ENCODE data around the gene LYZ. TPM values are rescaled to one million over a fixed set of nuclear protein-coding genes. Genes with fewer than 3 reads are reported as not detected.

The LYZ gene
- total and polyA plus RNA-seq, 2 experiments from 2014 or later: not detected

DNA sequence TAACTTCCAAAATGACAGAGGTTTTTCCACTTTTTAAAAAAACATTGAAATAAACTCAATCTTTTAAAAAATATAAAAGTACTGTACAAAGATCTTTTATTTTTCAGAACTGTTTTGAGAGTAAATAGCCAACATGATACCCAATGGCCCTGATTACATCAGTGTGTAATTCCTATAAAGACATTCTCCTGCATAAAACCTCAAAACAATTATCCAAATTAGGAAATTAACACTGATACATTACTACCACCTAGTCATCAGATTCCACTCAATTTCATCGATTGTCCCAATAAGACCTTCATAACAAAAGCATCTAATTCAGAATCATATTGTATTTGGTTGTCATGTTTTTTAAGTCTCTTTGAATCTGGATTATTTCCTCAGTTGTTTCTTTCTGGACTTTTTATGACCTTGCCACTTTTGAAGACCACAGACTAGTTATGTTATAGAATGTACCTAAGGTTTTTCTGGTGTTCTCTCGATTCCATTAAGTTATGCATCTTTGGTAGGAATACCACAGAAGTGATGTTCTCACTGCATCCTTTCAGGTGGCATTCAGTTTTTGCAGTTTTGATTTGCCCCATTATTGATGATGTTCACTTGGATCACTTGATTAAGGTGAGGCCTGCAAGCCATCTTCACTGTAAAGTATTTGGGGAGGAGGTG is 7.3 kb downstream of the LYZ start:
- H3K27me3 ChIP-seq (replicated peaks; ENCODE audit: insufficient read depth): 0 out of 2 replicates have a peak, but pooled peaks cover 6% of the 10 kb centered on the region
- H3K79me2 ChIP-seq (ENCODE audit: insufficient read depth): peaks cover 3% of the 10 kb centered on the region
- no peaks in the 10 kb centered on the region for H3K9me3 ChIP-seq (ENCODE audit: low read depth)
- no peak overlapping the region for H3K9ac ChIP-seq
- H3K4me3 ChIP-seq: no peak overlapping the region
- in situ Hi-C loops (cut with MboI): no loop called here
- no peaks in the 10 kb centered on the region for H4K20me1 ChIP-seq (ENCODE audit: insufficient read depth)
- no peaks in the 10 kb centered on the region for H3K9me2 ChIP-seq (ENCODE audit: insufficient read depth)
- H3K36me3 ChIP-seq (ENCODE audit: low read depth): no peaks in the 10 kb centered on the region
- H3K4me2 ChIP-seq (ENCODE audit: unreplicated experiment): no peak overlapping the region
- H3K27ac ChIP-seq: no peak overlapping the region
- no peaks in the 10 kb centered on the region for H3K4me1 ChIP-seq (ENCODE audit: insufficient read depth)
- H2AFZ ChIP-seq: no peak overlapping the region
- 81 to 92% methylated on average over 2 of the region's 2 CpGs for WGBS, 2 experiments (ENCODE audit: low coverage in 1 of 2, low lambda C conversion rate in 2 of 2, missing lambda C conversion rate in 2 of 2)
- TF ChIP-seq EZH2 (IDR thresholded peaks at IDR 0.05; ENCODE audit: insufficient read depth, poor library complexity, severe bottlenecking): no peak
- no peak for TF ChIP-seq EZH2phosphoT487 (IDR thresholded peaks at IDR 0.05; ENCODE audit: insufficient read depth, low read depth)
- H3F3A ChIP-seq (ENCODE audit: insufficient read depth): peaks cover 6% of the 10 kb centered on the region
- DNase-seq: no peak

DNA sequence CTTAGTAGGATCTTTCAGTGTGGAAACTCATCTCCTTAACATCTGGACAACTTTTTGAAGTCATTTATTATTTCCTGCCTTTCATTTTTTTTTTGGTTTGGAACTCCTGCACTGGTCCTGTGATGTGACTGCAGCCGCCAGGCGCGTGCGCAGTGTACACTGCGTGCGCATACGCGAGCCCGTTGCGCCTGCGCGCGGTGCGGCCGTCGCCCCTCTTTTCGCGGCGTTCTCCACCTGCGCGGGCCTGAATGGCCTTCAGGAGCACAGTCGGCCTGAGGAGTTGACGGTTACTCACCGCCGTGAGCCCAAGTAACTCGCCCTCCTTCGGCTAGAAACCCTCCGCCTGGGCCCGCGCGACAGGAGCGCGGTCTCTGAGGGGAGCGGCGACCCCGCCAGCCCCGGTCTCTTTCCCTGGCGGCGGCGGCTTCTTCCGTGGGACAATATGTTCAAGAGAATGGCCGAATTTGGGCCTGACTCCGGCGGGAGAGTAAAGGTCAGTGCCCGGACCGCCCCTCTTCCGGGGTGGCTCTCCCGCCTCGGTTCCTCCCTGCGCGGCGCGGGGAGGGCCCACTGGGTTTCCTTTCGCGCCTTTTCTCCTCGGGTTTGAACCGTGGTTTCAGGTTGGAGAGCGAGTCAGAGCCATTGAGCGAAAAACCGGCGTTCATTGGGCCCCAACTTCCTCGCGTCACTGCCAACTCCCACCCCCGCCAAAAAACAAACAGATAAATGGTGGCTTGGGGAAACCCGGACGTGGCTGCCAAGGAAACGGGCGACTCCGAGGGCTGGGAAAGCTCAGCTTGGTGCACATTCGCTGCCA is 11.6 kb downstream of the LYZ start, which contains the start of gene YEATS4:
YEATS4 (plus strand) TSS at position 213 of the 817 bp plus-strand sequence; CDS start at position 443, 230 bp downstream.
- Histone ChIP-seq H3K9me3 (ENCODE audit: low read depth) (no peaks in the 10 kb centered on the region), H3K27ac (peak within 1 kb of the TSS; percentile 68), H3K79me2 (ENCODE audit: insufficient read depth) (peaks cover 22% of the 10 kb centered on the region), H2AFZ (peak within 1 kb of the TSS; percentile 96), H3K9me2 (ENCODE audit: insufficient read depth) (no peaks in the 10 kb centered on the region), H3K4me3 (peak within 1 kb of the TSS; percentile 86), H3K9ac (peak within 1 kb of the TSS; percentile 82), H3K4me1 (ENCODE audit: insufficient read depth) (no peaks in the 10 kb centered on the region), H3F3A (ENCODE audit: insufficient read depth) (peaks cover 6% of the 10 kb centered on the region), H4K20me1 (ENCODE audit: insufficient read depth) (no peaks in the 10 kb centered on the region), H3K36me3 (ENCODE audit: low read depth) (peaks cover 3% of the 10 kb centered on the region; the same call in 1 of the 2 replicates), H3K27me3 (replicated peaks; ENCODE audit: insufficient read depth) (no peaks in the 10 kb centered on the region), H3K4me2 (ENCODE audit: unreplicated experiment) (peak within 1 kb of the TSS; percentile 80)
- in situ Hi-C loops (cut with MboI): no loop called here
- 0 to 1% methylated on average over 70 of the region's 70 CpGs for WGBS, 2 experiments (ENCODE audit: low coverage in 1 of 2, low lambda C conversion rate in 2 of 2, missing lambda C conversion rate in 2 of 2)
- TF ChIP-seq EZH2 (IDR thresholded peaks at IDR 0.05; ENCODE audit: insufficient read depth, poor library complexity, severe bottlenecking) (no peak), EZH2phosphoT487 (IDR thresholded peaks at IDR 0.05; ENCODE audit: insufficient read depth, low read depth) (no peak)
- DNase-seq: peak; percentile 95

DNA sequence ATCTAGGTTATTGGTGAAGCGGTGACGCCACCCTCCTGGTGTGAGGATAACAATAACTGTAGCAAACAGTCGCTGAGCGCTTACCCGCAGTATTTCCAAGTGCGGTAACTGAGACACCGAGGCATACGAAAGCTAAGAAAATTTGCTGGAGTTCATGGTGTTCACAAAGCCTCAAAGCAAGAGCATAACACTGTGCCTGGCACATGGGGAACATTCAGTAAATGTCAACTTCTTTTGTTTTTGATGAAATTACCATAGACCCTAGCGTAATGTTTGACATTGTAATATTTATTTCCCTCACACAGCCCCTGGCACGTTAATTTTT is 12.1 kb downstream of the LYZ start:
- Histone ChIP-seq H3K9me2 (ENCODE audit: insufficient read depth) (no peaks in the 10 kb centered on the region), H3K9me3 (ENCODE audit: low read depth) (no peaks in the 10 kb centered on the region), H3K27me3 (replicated peaks; ENCODE audit: insufficient read depth) (no peaks in the 10 kb centered on the region), H4K20me1 (ENCODE audit: insufficient read depth) (no peaks in the 10 kb centered on the region), H3K4me1 (ENCODE audit: insufficient read depth) (no peaks in the 10 kb centered on the region), H3K9ac (peak overlapping the region; percentile 82), H3K27ac (peak overlapping the region; percentile 68), H3K4me2 (ENCODE audit: unreplicated experiment) (peak overlapping the region; percentile 80), H3K4me3 (peak overlapping the region; percentile 86), H2AFZ (peak overlapping the region; percentile 96), H3K36me3 (ENCODE audit: low read depth) (peaks cover 3% of the 10 kb centered on the region; the same call in 1 of the 2 replicates), H3K79me2 (ENCODE audit: insufficient read depth) (peaks cover 22% of the 10 kb centered on the region), H3F3A (ENCODE audit: insufficient read depth) (peaks cover 6% of the 10 kb centered on the region)
- TF ChIP-seq EZH2phosphoT487 (IDR thresholded peaks at IDR 0.05; ENCODE audit: insufficient read depth, low read depth) (no peak), EZH2 (IDR thresholded peaks at IDR 0.05; ENCODE audit: insufficient read depth, poor library complexity, severe bottlenecking) (no peak)
- in situ Hi-C loops (cut with MboI): no loop called here
- WGBS, 2 experiments (ENCODE audit: low coverage in 1 of 2, low lambda C conversion rate in 2 of 2, missing lambda C conversion rate in 2 of 2): 6 to 7% methylated on average over 10 of the region's 10 CpGs
- no peak for DNase-seq

GRCh38 chr12:69366796-69367195 is 18.6 kb downstream of the LYZ start:
- H3K27me3 ChIP-seq (replicated peaks; ENCODE audit: insufficient read depth): no peaks in the 10 kb centered on the region
- no peak for DNase-seq
- no peaks in the 10 kb centered on the region for H3K9me2 ChIP-seq (ENCODE audit: insufficient read depth)
- WGBS, 2 experiments (ENCODE audit: low coverage in 1 of 2, low lambda C conversion rate in 2 of 2, missing lambda C conversion rate in 2 of 2): 98 to 99% methylated on average over 5 of the region's 5 CpGs
- H3K9me3 ChIP-seq (ENCODE audit: low read depth): no peaks in the 10 kb centered on the region
- in situ Hi-C loops (cut with MboI): no loop called here
- H3K36me3 ChIP-seq (ENCODE audit: low read depth): peaks cover 19% of the 10 kb centered on the region
- H3F3A ChIP-seq (ENCODE audit: insufficient read depth): no peaks in the 10 kb centered on the region
- H2AFZ ChIP-seq: no peak overlapping the region
- TF ChIP-seq EZH2 (IDR thresholded peaks at IDR 0.05; ENCODE audit: insufficient read depth, poor library complexity, severe bottlenecking) (no peak), EZH2phosphoT487 (IDR thresholded peaks at IDR 0.05; ENCODE audit: insufficient read depth, low read depth) (no peak)
- H3K4me1 ChIP-seq (ENCODE audit: insufficient read depth): no peaks in the 10 kb centered on the region
- no peak overlapping the region for H3K9ac ChIP-seq
- H3K27ac ChIP-seq: no peak overlapping the region
- no peak overlapping the region for H3K4me2 ChIP-seq (ENCODE audit: unreplicated experiment)
- no peaks in the 10 kb centered on the region for H4K20me1 ChIP-seq (ENCODE audit: insufficient read depth)
- peaks cover 6% of the 10 kb centered on the region; the same call in 1 of the 2 replicates for H3K79me2 ChIP-seq (ENCODE audit: insufficient read depth)
- H3K4me3 ChIP-seq: no peak overlapping the region
